NCI-H2081 (cell line): Measurements from ENCODE around the gene FOXP1.
A peak's percentile ranks its signal among the peaks of the same experiment; 100 is the strongest.

Experiments used
- DNase-seq, 2 experiments: peaks; one replicate each; lab custom pipeline; 2025; lab: John Stamatoyannopoulos, UW

The FOXP1 gene

GRCh38 chr3:71210257-71211007 is 373.1 kb downstream of the FOXP1 start:
- DNase-seq, result no peak

- peak; percentile 77 to 92 for DNase-seq
Measured at GRCh38 chr3:71208211-71209095, 375.1 kb downstream of the FOXP1 start.

- no peak for DNase-seq
Measured at GRCh38 chr3:71207632-71208031, 375.9 kb downstream of the FOXP1 start.

DNA sequence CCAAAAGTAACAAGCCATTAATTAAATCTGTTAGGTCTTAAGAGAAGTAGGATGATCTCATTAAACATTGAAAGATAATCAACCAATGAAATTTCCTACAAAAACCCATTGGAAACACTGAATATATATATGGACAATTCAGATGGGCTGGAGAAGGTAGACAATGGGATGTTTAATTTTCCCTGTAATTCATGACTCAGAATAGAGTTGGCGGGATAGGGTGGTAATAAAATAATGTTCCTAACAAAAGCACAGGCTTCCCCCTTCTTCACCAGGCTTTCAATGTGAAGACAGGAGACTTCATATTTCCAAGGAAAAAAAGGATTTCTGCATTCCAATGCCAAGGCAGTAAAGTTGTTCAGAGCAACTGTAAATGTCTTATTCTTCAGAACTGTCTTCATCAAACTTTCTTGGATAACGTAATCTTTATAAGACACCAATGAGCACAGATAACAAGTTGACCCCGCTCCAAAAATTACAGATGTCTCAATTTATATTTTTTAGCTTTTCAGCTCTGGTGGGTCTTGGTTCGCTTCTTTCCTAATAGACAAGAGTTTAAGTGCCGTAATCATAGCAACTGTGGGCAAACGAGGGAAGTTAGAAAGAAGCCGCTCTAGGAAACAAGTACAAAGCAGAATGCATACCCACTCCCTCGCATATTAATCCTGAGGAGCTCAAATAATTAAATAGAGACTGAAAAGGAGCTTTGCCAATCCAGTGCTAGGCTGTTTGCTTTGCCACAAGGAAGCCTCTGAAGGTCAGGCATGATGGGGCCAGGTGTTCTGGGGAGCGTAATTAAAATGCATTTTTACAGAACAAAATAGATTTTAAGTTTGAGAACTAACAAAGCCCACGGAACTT is 377.0 kb downstream of the FOXP1 start:
- peak in 1 of 2 experiments; percentile 34 for DNase-seq

DNA sequence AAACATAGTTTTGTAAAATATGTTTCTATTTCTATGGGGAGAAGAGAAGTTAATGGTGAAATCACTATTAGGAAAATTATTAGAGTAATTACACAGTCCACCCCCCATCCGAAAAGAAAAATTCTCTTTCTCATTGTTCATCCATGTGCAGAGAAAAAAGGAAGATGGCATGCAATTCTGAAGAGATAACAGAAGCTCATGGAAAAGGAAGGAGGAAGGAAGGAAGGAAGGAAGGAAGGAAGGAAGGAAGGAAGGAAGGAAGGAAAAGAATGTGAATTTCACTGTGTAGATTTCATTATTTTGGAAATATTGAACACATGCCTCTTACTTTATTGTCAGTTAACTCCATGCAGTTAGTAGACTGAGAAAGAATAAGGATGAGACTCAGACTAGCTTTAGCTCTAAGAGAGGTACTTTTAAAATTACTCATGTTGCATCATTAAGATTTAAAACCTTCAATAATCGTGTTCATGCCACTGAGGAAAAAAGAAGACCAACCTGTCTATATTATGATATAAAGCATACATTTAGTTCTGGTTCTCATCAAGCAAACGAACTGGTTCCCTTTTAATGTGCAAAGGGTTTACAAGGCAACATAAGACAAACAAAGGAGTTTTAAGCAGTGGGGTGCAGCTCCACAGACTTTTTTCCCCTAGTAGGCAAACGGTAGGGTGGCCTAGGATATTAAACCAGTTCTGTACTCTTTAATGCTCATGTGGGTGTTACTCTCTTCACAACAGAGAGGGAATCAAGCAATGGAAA is 379.6 kb downstream of the FOXP1 start:
- no peak for DNase-seq

DNA sequence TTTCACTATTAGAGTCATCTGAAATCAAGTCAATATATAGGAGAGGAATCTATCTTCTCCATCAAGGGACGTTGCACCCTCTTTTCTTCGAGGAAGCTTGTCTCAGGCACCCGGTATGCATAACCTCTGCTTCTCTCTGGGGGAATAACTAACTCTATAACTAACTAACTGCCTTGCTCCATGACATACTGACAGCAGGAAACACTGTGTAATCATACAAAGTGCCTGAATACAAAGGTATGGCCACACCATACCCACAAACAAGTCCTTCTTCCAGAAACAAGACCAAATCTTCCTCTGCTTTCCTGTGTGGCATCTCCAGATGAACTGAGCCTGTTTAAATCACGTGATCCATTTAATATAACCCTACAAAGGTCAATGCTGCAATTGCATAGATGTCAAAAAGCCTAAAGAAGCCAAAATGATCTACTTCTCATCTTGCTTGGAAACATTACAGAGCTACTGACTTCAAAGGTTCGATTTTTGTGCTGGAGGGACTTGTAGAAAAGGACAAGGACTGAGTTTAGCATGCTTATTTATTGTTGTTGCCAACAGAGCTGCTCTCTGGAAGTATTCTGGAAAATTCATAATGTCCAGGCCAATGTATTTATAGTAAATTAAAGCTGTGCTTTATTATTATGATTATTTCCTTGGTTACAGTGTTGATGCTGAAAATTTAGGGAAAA is 380.5 kb downstream of the FOXP1 start:
- no peak for DNase-seq

- peak in 1 of 2 experiments; percentile 22 for DNase-seq
Measured at GRCh38 chr3:71201939-71202338, 381.6 kb downstream of the FOXP1 start.

GRCh38 chr3:71197841-71198565 is 385.5 kb downstream of the FOXP1 start:
- DNase-seq, result no peak

- DNase-seq, result peak; percentile 57 to 85
Measured at GRCh38 chr3:71195492-71195891, 388.0 kb downstream of the FOXP1 start.

GRCh38 chr3:71194785-71195184 is 388.7 kb downstream of the FOXP1 start:
- peak in 1 of 2 experiments; percentile 37 for DNase-seq

DNA sequence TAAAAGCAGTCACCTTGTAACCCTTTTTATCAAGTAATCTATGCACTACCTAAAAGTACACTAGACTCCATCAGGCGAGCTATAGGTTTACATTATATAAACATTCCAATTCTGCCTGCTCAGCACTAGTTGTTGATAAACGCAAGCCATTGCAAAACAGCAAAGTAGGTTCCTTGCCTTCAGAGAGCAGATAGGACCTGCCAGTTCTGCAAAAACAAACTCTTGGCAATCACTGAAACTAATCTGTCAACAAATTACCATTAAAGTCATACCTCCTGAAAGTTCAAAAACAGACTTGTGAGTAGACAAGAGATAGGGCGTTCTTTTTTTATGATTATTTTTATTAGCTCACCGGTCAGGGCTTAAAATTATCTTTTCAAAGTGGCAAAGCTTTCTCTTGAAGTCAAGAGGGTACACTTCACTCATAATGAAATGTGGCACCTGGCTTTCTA is 392.5 kb downstream of the FOXP1 start:
- no peak for DNase-seq

DNA sequence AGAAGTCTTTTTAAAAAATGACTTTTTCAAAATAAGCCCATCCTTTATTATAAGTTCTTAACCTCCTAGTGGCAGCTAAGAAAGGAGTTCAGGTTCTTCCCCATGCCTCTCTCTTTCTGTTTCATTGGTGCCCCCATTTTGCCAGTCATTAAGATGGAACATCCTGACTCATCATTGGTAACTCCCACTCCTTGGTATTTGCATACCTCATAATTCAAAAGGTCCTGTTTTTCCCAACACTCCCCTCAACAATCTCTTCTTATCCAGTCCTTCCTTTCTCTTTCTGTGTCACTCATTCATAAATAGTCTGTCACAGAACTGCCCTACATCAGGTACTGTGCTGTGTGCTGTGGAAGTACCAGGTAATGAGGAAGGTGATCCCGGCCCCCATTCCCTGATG is 394.0 kb downstream of the FOXP1 start:
- DNase-seq, result no peak

- DNase-seq, result no peak
Measured at GRCh38 chr3:71187715-71188114, 395.8 kb downstream of the FOXP1 start.

- DNase-seq, result no peak
Measured at GRCh38 chr3:71186801-71187200, 396.7 kb downstream of the FOXP1 start.

GRCh38 chr3:71185733-71186455 is 397.6 kb downstream of the FOXP1 start:
- DNase-seq, result no peak

DNA sequence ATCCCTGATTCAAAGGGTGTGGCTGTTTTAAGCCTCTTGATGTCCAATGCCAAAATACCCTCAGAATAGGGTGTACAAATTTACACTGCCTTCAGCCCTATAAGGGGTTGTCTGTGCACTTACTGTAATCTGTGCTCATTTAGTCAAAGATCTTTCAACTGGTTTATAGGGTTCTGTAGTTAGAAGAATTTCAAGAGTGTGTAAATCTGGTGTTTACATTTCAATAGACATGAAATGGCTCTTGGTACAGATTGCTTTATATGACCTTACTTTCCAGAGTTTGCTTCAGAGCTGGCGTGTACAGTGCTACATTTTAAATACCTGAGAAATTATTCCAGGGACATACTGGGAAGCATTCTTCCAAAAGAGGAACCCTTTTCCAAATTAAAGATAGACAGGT is 399.3 kb downstream of the FOXP1 start:
- DNase-seq, result no peak

DNA sequence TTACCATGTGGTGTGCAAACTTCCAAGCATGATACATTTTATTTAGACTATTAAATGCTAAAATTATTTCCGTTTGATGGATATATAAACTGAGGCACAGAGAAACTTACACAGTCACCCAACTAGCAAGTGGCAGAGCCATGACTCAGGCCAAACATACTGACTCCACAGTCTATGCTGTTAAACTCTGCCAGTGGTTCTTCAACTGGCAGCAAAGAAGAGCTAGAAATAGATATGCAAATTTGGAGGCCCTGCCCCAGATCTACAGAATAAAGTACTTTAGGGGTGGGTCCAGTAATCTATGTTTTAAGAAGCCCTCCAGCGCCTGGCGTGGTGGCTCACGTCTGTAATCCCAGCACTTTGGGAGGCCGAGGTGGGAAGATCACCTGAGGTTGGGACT is 400.0 kb downstream of the FOXP1 start:
- no peak for DNase-seq

DNA sequence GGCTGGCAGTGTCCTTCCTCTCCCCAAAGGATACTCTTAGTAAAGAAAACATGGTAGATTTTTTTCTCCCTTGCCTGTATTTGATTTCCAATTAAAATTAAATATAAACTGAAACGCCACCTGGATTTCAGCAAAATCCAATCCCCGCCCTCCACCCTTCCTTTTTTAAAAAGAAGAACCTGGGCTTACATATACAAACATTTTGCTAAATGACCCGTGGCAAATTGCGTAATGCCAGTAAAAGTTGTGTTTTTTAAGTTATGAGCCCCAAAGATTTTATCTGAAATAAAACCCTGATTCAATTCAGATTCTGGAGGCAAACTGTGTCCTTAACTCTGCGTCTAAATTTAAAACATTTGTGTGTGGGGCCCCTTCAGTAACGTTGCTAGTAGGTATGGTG is 403.0 kb downstream of the FOXP1 start:
- DNase-seq, result peak in 1 of 2 experiments; percentile 10

GRCh38 chr3:71177375-71177774 is 406.2 kb downstream of the FOXP1 start:
- DNase-seq, result no peak
